ENCODE data around the gene PHACTR3.
"Not testable (repeated sequence)": the region's sequence is repeated elsewhere in the genome, so short reads cannot be mapped to it uniquely, and the experiment has no call there.

GRCh38 chr20:59856941-59857340, 252.6 kb downstream of the PHACTR3 start:
- TF ChIP-seq CTCF, EZH2, EZH2phosphoT487 (IDR thresholded peaks at IDR 0.05): not testable (repeated sequence)

Data from neural progenitor cell (in vitro differentiated cells).